HG03103 (cell line): ENCODE data around the gene ABCA1.
"Not testable (repeated sequence)": the region's sequence is repeated elsewhere in the genome, so short reads cannot be mapped to it uniquely, and the experiment has no call there.

Experiments used
- ATAC-seq: cut with Tn5 transposase; IDR thresholded peaks from one replicate; pipeline ENCODE4 v1.9.1; 2021; ENCODE audit warnings: low read depth; ENCODE audit not compliant: unreplicated experiment

Gene ABCA1

GRCh38 chr9:104875320-104875719 is 52.6 kb downstream of the ABCA1 start:
- ATAC-seq: no peak

DNA sequence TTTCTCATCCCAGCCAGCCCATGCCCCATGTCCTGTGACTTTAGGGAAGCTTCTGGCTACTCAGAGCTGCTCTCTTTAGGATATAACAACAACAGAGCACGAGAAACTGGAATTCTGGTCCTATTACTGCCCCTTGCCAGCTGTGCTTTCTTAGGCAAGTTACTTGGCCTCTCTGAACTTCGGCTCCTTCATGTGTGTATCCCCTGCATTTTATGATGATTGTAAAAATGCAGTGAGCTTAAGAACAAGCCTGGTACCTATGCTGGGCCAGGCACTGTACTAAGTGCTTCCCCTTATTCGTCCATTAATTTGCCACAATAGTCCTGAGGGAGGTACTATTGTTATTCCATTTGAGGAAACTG is 54.5 kb downstream of the ABCA1 start:
- no peak for ATAC-seq

- no peak for ATAC-seq
These were observed 55.1 kb downstream of the ABCA1 start for GRCh38 chr9:104872656-104873488.

GRCh38 chr9:104871961-104872527 is 55.9 kb downstream of the ABCA1 start:
- no peak for ATAC-seq

DNA sequence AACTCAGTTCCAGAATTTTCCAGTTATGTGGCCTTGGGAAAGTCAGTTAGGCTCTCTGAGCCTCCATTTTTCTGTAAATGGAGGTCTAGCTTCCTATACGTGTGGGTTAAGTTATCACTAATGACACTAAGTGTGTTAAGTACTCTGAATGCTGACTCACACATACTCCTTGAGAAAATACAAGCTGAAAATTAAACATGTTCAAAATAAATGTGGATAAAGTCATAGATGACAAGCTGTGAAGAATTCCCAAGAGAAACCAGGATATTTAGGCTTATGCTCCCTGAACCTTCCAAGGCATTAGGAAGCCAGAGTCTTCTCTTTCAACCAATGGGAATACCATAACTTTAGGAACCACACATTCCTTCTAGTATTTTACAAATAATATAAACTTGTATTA is 58.1 kb downstream of the ABCA1 start:
- ATAC-seq: no peak

DNA sequence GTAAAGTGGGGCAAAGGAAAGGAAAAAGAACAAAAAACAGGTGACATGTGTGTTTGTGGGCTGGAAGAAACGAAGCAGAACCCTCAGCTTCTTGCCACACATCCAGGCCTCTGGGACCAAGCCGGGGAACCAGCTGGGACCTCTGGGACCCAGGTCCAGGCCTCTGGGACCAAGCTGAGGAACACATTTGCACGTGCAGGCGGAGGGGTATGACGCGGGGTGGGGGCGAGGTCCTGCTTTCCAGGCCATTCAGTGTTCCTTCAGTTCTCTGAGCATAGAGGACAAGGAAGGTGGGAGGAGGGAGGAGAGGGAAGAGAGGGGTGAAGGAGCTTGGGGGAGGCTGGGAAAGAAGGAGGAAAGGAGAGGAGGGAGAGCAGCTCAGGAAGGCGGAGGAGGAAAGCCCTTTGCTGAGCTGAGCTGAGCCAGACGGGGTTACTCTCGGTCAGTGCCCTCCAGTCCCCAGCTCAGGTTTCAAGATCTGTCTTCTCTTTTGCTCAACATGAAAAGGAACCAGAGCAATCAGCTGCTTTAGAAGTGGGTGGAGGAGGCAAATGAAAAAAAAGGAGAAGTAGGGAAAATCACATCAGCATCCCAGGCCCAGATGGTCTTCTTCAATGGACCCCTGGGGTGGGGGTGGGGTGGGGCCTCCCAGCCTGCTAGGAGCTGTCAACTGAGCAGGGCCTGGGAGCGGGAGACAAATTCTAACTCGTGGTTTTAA is 59.1 kb downstream of the ABCA1 start:
- peak; percentile 94 for ATAC-seq

- no peak for ATAC-seq
These were observed 59.7 kb downstream of the ABCA1 start for GRCh38 chr9:104868303-104868686.

DNA sequence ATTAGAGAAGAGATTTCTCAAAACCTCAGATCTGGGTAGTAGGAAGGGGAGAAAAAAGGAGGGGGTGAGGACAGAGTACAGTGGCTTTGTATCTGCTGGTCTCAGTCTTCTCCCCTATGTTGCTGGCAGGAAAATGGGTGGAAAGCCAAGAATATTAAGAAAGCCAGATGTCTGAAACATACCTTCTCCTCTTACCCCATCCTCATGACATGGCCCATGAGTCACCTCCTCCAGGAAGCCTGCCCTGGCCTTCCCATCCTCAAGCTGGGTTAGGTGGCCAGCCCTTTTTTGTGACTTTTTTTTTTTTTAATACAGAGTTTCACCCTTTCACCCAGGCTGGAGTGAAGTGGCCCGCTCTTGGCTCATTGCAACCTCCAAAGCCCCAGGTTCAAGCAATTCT is 61.8 kb downstream of the ABCA1 start:
- no peak for ATAC-seq

- ATAC-seq: no peak
These were observed 63.3 kb downstream of the ABCA1 start for GRCh38 chr9:104864675-104865104.

- peak; percentile 72 for ATAC-seq
These were observed 64.6 kb downstream of the ABCA1 start for GRCh38 chr9:104863180-104863883.

GRCh38 chr9:104861397-104861796 is 66.6 kb downstream of the ABCA1 start:
- no peak for ATAC-seq

DNA sequence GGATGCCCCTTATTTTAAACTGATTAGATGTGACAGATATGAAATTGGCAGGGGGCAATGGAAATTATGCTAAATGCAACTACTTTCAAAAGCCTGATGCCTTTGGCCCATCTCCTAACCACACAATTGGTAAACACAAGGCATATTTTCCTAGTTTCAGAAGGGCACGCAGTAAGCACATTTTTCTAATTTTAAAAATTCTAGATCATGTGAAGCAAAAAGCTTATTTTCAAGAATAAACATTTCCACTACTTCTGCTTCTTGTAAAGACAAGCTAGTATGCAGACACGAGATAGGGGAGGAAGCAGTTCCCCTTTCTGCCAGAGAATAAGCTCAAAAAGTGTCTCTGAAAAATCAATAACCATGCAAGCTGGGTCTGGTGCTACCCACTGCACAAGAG is 67.7 kb downstream of the ABCA1 start:
- ATAC-seq: no peak

DNA sequence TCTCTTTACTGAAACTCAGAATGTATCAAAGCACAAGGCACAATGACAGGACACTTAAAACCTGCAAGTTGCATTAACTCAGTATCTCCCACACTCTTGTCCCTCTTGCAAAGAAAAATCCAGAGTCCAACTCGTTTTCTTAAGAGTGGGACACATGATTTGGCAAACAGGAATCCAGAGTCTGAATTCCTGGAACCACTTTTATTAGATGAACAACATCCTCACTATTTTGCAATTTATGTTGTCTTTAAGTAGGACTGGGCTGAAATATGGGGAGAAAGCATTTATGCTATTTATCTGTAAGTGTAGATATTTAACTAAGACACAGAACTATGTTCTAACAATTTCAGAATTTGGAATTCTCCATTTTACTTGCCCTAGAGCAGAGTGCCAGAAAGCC is 69.1 kb downstream of the ABCA1 start:
- ATAC-seq: no peak

GRCh38 chr9:104858271-104858670 is 69.7 kb downstream of the ABCA1 start:
- no peak for ATAC-seq

GRCh38 chr9:104856413-104856941 is 71.5 kb downstream of the ABCA1 start:
- no peak for ATAC-seq

- ATAC-seq: no peak
These were observed 72.1 kb downstream of the ABCA1 start for GRCh38 chr9:104855807-104856206.

DNA sequence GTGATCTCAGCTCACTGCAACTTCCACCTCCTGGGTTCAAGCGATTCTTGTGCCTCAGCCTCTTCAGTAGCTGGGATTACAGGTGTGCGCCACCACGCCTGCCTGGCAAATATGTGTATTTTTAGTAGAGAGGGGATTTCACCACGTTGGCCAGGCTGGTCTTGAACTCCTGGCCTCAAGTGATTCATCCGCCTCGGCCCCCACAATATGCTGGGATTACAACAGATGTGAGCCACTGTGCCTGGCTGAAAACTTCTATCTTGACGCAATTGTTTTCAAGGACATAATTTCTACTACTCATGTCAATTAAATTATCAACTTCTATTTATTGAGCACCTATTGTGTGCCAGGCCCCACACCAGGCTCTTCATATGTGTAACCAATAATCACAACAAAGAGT is 72.7 kb downstream of the ABCA1 start:
- not testable (repeated sequence) for ATAC-seq

DNA sequence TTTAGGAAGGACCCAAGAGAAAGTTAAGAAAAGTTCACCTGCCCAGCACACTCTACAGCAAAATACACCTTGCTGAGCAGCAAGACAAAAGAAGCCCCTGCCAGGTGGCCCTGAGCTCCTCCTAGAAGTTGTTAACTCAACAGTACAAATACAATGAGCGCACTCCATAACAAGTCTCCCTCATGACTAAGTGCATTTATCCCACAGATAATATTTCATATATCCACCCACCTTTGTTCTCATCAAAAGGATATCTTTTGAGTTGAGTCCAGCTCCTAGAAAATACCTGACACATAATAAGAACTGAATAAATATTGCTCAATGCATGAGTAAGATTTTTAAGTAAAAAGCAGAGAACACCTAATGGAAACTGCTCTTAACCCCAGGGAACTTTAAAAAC is 73.3 kb downstream of the ABCA1 start:
- no peak for ATAC-seq

- ATAC-seq: no peak
These were observed 74.3 kb downstream of the ABCA1 start for GRCh38 chr9:104853683-104854082.

DNA sequence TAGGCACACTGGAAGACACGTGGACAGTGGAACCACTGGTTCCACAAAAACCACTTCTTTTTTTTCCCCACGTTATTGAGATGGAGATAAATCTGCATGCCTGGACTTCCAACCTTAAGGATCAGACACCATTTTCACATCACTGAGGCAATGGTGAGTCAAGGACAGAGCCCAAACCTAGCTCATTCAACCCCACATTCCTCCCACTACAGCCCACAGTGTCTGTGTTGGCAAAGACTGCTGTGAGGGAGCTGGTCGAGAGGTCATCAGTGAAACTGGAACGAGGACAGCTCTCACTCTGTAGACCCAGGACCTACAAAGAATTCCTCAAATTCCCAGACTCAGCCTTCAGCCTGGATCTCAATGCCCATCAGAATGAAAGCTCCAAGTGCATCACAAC is 74.8 kb downstream of the ABCA1 start:
- no peak for ATAC-seq

DNA sequence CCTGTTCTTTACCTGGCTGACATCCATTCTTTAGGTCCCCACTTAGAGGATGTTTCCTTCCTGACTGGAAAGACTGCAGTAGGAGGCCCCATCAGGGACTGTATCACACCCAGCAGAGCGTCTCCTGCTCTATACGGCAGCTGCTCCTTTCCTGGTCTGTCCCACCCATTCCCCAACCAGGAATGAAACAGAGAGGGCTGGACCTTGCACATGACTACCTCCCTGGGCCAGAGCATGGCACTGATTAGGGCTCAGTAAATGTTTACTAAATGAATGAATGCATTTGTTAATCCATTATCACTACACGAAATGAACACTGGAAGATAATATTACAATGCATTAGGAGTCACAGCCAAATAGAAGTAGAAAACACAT is 76.4 kb downstream of the ABCA1 start:
- ATAC-seq: no peak
